WTC11 (cell line): Measurements from ENCODE around the gene GUCY2C. TPM values are rescaled to one million over a fixed set of nuclear protein-coding genes. Genes with fewer than 3 reads are reported as not detected.

Source experiments
- ATAC-seq: fragments of 200-7000 bp; cut with Tn5 transposase; 2 replicates; pipeline ENCODE4 v1.10.0; 2021; ENCODE audit warnings: mild to moderate bottlenecking, moderate library complexity
- CTCF ChIA-PET: fragments of 300-600 bp; sonication (Branson Sonifier 250); formaldehyde crosslinking; loops from one replicate; lab custom pipeline; 2021; ENCODE audit warnings: antibody characterized with exemption; lab: Charles Lee
- POLR2A ChIA-PET: fragments of 350-600 bp; sonication (Branson Sonifier 250); formaldehyde crosslinking; loops from one replicate; lab custom pipeline; 2021; ENCODE audit warnings: antibody characterized with exemption; lab: Charles Lee
- DNase-seq: peaks from one replicate; pipeline ENCODE4 v3.0.0; 2021; ENCODE audit warnings: low spot score
- H3K27ac Mint-ChIP-seq: 2 replicates; pipeline ENCODE4 v1.8.0; 2021; ENCODE audit warnings: mixed read lengths
- H3K27me3 Mint-ChIP-seq: 2 replicates; pipeline ENCODE4 v1.8.0; 2021; ENCODE audit warnings: low read depth, mild to moderate bottlenecking, moderate library complexity, mixed read lengths
- H3K36me3 Mint-ChIP-seq: 2 replicates; pipeline ENCODE4 v1.8.0; 2021; ENCODE audit warnings: mixed read lengths
- H3K4me1 Mint-ChIP-seq: 2 replicates; pipeline ENCODE4 v1.8.0; 2022; ENCODE audit warnings: mixed read lengths
- H3K4me3 Mint-ChIP-seq: 2 replicates; pipeline ENCODE4 v1.8.0; 2021; ENCODE audit warnings: mild to moderate bottlenecking, moderate library complexity, mixed read lengths
- H3K9me3 Mint-ChIP-seq: 2 replicates; pipeline ENCODE4 v1.8.0; 2021; ENCODE audit warnings: mixed read lengths
- CBFB ChIP-seq: sonication (generic); formaldehyde crosslinking; IDR thresholded peaks from 2 replicates; pipeline ENCODE4 v1.8.1; 2022; ENCODE audit warnings: mild to moderate bottlenecking, low read depth, missing genetic modification reagents
- CREM ChIP-seq: sonication (generic); formaldehyde crosslinking; IDR thresholded peaks from 2 replicates; pipeline ENCODE4 v1.8.1; 2022; ENCODE audit warnings: mild to moderate bottlenecking, missing genetic modification reagents, moderate library complexity
- E2F1 ChIP-seq: sonication (generic); formaldehyde crosslinking; IDR thresholded peaks from 2 replicates; pipeline ENCODE4 v1.8.0; 2022; ENCODE audit warnings: mild to moderate bottlenecking, missing genetic modification reagents
- E2F5 ChIP-seq: sonication (generic); formaldehyde crosslinking; IDR thresholded peaks from 2 replicates; pipeline ENCODE4 v1.8.1; 2022; ENCODE audit warnings: mild to moderate bottlenecking, moderate library complexity, missing genetic modification reagents
- HMGXB4 ChIP-seq: sonication (generic); formaldehyde crosslinking; IDR thresholded peaks from 2 replicates; pipeline ENCODE4 v1.8.1; 2023; ENCODE audit warnings: mild to moderate bottlenecking, moderate library complexity, missing genetic modification reagents
- IRF2 ChIP-seq: sonication (generic); formaldehyde crosslinking; IDR thresholded peaks from 2 replicates; pipeline ENCODE4 v1.8.0; 2022; ENCODE audit warnings: low read depth, missing genetic modification reagents, borderline replicate concordance
- MLX ChIP-seq: sonication (generic); formaldehyde crosslinking; IDR thresholded peaks from 2 replicates; pipeline ENCODE4 v1.8.1; 2023; ENCODE audit warnings: mild to moderate bottlenecking, missing genetic modification reagents, moderate library complexity
- OVOL2 ChIP-seq: fragments of 250-450 bp; sonication (Bioruptor Pico); IDR thresholded peaks from 2 replicates; pipeline ENCODE4 v1.9.0; 2021; ENCODE audit warnings: mild to moderate bottlenecking, borderline replicate concordance
- SMAD3 ChIP-seq: sonication (generic); formaldehyde crosslinking; IDR thresholded peaks from 2 replicates; pipeline ENCODE4 v1.8.0; 2022; ENCODE audit warnings: missing genetic modification reagents, mild to moderate bottlenecking, borderline replicate concordance
- SMAD4 ChIP-seq: sonication (generic); formaldehyde crosslinking; IDR thresholded peaks from 2 replicates; pipeline ENCODE4 v1.8.0; 2022; ENCODE audit warnings: mild to moderate bottlenecking, missing genetic modification reagents
- TEAD1 ChIP-seq: sonication (generic); formaldehyde crosslinking; IDR thresholded peaks from 2 replicates; pipeline ENCODE4 v1.8.0; 2022; ENCODE audit warnings: mild to moderate bottlenecking, missing genetic modification reagents
- ZNF121 ChIP-seq: sonication (generic); formaldehyde crosslinking; IDR thresholded peaks from 2 replicates; pipeline ENCODE4 v1.8.0; 2023; ENCODE audit warnings: missing genetic modification reagents
- ZNF317 ChIP-seq: sonication (generic); formaldehyde crosslinking; IDR thresholded peaks from 2 replicates; pipeline ENCODE4 v1.8.1; 2023; ENCODE audit warnings: low read depth, mild to moderate bottlenecking, moderate library complexity, missing genetic modification reagents, borderline replicate concordance
- ZSCAN18 ChIP-seq: fragments of 250-450 bp; sonication (Bioruptor Pico); IDR thresholded peaks from 2 replicates; pipeline ENCODE4 v2.1.2; 2022; ENCODE audit warnings: mild to moderate bottlenecking, moderate library complexity
- total RNA-seq: library from RNA; stranded (reverse); gene quantifications from 3 replicates; pipeline ENCODE4 v1.2.3, GENCODE V29; 2021
- TF ChIP-seq, protein P1 (sequence below): sonication (generic); formaldehyde crosslinking; IDR thresholded peaks from 2 replicates; pipeline ENCODE4 v1.8.1; 2022; ENCODE audit warnings: low read depth, missing genetic modification reagents, borderline replicate concordance
- TF ChIP-seq, protein P2 (sequence below): sonication (generic); formaldehyde crosslinking; IDR thresholded peaks from 2 replicates; pipeline ENCODE4 v1.8.0; 2022; ENCODE audit warnings: missing genetic modification reagents

Gene GUCY2C
- total RNA-seq, 1 experiment from 2014 or later: 3.9 TPM

DNA sequence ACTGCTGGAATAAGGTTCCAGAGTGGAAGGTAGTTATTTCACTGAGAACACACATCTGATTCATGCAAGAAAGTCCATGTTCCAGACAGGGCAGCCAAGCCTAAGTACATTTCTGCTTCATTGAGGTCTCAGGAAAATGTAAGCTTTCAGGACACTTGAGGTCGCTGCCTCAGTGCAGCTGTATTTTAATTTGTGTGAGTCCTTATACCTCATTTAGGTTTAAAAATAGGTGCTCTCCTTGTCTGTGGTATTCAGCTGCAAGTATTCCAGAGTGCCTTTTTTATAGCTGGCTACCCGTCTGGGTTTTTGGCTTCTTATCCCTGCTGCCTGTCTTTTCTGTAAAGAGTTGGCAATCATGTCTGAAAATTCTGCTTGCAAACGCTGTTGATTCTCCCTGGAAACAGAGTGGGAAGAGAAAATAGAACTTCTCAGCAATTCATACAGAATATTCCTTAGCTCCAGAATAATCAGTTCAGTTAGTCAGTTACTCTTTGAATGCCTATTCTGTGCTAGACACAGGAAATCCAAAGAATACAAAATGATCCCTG, 83.4 kb downstream of the GUCY2C start (continued):
- TF ChIP-seq, protein P1, sequence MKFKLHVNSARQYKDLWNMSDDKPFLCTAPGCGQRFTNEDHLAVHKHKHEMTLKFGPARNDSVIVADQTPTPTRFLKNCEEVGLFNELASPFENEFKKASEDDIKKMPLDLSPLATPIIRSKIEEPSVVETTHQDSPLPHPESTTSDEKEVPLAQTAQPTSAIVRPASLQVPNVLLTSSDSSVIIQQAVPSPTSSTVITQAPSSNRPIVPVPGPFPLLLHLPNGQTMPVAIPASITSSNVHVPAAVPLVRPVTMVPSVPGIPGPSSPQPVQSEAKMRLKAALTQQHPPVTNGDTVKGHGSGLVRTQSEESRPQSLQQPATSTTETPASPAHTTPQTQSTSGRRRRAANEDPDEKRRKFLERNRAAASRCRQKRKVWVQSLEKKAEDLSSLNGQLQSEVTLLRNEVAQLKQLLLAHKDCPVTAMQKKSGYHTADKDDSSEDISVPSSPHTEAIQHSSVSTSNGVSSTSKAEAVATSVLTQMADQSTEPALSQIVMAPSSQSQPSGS (CRISPR knock-in tag): no peak
- TF ChIP-seq OVOL2 (CRISPR knock-in tag) (no peak), E2F5 (no peak), SMAD3 (CRISPR knock-in tag) (no peak), CREM (no peak), HMGXB4 (CRISPR knock-in tag) (no peak), E2F1 (CRISPR knock-in tag) (no peak)

DNA sequence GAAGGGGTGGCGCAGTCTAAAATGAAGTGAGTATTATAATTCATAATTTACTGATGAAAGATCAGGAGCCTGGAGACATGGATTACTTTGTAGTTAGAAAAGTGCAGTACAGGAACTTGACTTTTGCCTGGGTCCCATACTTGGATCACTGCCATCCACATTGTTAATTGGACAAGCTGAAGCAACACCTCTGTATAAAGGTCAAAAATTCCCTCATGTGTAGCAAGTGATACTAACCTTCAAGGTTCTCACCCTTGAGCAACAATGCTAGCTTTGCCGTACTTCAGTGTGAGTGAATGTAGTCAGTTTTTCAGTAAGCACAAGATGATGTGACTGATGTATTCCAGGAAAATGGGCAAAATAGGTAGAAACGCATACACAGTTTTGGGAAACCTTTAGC, 84.1 kb downstream of the GUCY2C start:
- Mint-ChIP-seq H3K4me1 (peaks cover 16% of the 10 kb centered on the region), H3K36me3 (peaks cover 11% of the 10 kb centered on the region; the same call in 1 of the 2 replicates), H3K27me3 (no peaks in the 10 kb centered on the region), H3K4me3 (no peak overlapping the region), H3K9me3 (peaks cover 36% of the 10 kb centered on the region), H3K27ac (no peak overlapping the region)
- ATAC-seq (no peak), DNase-seq (no peak)
- POLR2A ChIA-PET: no interaction called here
- CTCF ChIA-PET: interaction anchor here (1.3 to 1.7 kb wide), 3 partner anchors 12 to 373 kb away, joined by 3 to 6 read pairs (median 4); no protein-coding TSS in a partner anchor
- no peak for TF ChIP-seq CBFB (CRISPR knock-in tag)
- no peak for TF ChIP-seq SMAD4 (CRISPR knock-in tag)

- Mint-ChIP-seq H3K27ac (no peak overlapping the region), H3K27me3 (no peaks in the 10 kb centered on the region), H3K9me3 (peaks cover 40% of the 10 kb centered on the region), H3K36me3 (peaks cover 13% of the 10 kb centered on the region), H3K4me3 (no peak overlapping the region), H3K4me1 (peaks cover 16% of the 10 kb centered on the region)
- ChIA-PET POLR2A (no interaction called here), CTCF (no interaction called here)
- DNase-seq (no peak), ATAC-seq (no peak; the same call in 1 of the 2 replicates)
- TF ChIP-seq MLX: no peak
These were observed 84.7 kb downstream of the GUCY2C start for GRCh38 chr12:14611640-14612203.

DNA sequence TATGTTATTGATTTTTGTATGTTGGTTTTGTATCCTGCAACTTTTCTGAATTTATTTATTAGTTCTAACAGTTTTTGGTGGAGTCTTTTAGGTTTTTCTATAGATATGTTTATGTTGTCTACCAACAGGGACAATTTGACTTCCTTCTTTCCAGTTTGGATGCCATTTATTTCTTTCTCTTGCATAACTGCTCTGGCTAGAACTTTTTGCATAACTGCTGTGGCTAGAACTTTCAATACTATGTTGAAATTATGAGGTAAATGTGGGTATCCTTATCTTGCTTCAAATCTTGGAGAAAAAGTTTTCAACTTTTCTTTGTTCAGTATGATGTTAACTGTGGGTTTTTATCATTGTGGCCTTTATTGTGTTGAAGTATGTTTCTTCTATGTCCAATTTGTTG, 88.8 kb downstream of the GUCY2C start:
- H3K4me3 Mint-ChIP-seq: no peak overlapping the region
- H3K27ac Mint-ChIP-seq: no peak overlapping the region
- ChIA-PET POLR2A (no interaction called here), CTCF (no interaction called here)
- peaks cover 26% of the 10 kb centered on the region for H3K36me3 Mint-ChIP-seq
- no peak for ATAC-seq
- H3K9me3 Mint-ChIP-seq: peaks cover 73% of the 10 kb centered on the region
- H3K4me1 Mint-ChIP-seq: peaks cover 3% of the 10 kb centered on the region; the same call in 1 of the 2 replicates
- no peak for DNase-seq
- H3K27me3 Mint-ChIP-seq: no peaks in the 10 kb centered on the region
- no peak for TF ChIP-seq ZNF317 (CRISPR knock-in tag)
- no peak for TF ChIP-seq ZSCAN18
- no peak for TF ChIP-seq ZNF121 (CRISPR knock-in tag)
- TF ChIP-seq, protein P1 (CRISPR knock-in tag): no peak
- TF ChIP-seq CBFB (CRISPR knock-in tag): no peak
- no peak for TF ChIP-seq IRF2 (CRISPR knock-in tag)
- TF ChIP-seq TEAD1 (CRISPR knock-in tag): no peak
- TF ChIP-seq, protein P2, sequence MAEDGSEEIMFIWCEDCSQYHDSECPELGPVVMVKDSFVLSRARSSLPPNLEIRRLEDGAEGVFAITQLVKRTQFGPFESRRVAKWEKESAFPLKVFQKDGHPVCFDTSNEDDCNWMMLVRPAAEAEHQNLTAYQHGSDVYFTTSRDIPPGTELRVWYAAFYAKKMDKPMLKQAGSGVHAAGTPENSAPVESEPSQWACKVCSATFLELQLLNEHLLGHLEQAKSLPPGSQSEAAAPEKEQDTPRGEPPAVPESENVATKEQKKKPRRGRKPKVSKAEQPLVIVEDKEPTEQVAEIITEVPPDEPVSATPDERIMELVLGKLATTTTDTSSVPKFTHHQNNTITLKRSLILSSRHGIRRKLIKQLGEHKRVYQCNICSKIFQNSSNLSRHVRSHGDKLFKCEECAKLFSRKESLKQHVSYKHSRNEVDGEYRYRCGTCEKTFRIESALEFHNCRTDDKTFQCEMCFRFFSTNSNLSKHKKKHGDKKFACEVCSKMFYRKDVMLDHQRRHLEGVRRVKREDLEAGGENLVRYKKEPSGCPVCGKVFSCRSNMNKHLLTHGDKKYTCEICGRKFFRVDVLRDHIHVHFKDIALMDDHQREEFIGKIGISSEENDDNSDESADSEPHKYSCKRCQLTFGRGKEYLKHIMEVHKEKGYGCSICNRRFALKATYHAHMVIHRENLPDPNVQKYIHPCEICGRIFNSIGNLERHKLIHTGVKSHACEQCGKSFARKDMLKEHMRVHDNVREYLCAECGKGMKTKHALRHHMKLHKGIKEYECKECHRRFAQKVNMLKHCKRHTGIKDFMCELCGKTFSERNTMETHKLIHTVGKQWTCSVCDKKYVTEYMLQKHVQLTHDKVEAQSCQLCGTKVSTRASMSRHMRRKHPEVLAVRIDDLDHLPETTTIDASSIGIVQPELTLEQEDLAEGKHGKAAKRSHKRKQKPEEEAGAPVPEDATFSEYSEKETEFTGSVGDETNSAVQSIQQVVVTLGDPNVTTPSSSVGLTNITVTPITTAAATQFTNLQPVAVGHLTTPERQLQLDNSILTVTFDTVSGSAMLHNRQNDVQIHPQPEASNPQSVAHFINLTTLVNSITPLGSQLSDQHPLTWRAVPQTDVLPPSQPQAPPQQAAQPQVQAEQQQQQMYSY (CRISPR knock-in tag): no peak
